ENCODE data around the gene DMD. TPM values are rescaled to one million over a fixed set of nuclear protein-coding genes. Genes with fewer than 3 reads are reported as not detected.

The DMD gene
- polyA plus RNA-seq, 3 donors, result 0.23 TPM; not detected in 2

GRCh38 chrX:31297881-31298280 is 1913.5 kb downstream of the DMD start:
- intact Hi-C loops (cut with micrococcal nuclease), result no loop called here
- Histone ChIP-seq H3K27ac (ENCODE audit: low read depth in 1 of 2, low read length in 2 of 2) (no peak overlapping the region), H2AFZ (ENCODE audit: insufficient read depth, low read depth, low read length, poor library complexity, severe bottlenecking) (no peak overlapping the region), H3K4me2 (replicated peaks; ENCODE audit: extremely low read depth, low read length, poor library complexity, severe bottlenecking) (no peak overlapping the region), H3K9me3 (replicated peaks in 1 of 2; ENCODE audit: control insufficient read depth in 1 of 2, insufficient read depth in 1 of 2, low read length in 2 of 2) (no peaks in the 10 kb centered on the region), H3K79me2 (ENCODE audit: insufficient read depth, low read length) (no peaks in the 10 kb centered on the region), H3K27me3 (ENCODE audit: control insufficient read depth in 2 of 2, insufficient read depth in 2 of 2, low read length in 2 of 2) (no peaks in the 10 kb centered on the region), H3K9ac (ENCODE audit: insufficient read depth, low read length, poor library complexity, severe bottlenecking) (no peak overlapping the region), H4K20me1 (ENCODE audit: insufficient read depth, low read length) (no peaks in the 10 kb centered on the region), H3K4me1 (ENCODE audit: control insufficient read depth in 1 of 2, insufficient read depth in 2 of 2, low read length in 2 of 2) (no peaks in the 10 kb centered on the region), H3K36me3 (replicated peaks in 1 of 2; ENCODE audit: control insufficient read depth in 1 of 2, insufficient read depth in 2 of 2, low read length in 2 of 2) (no peaks in the 10 kb centered on the region), H3K4me3 (replicated peaks in 1 of 3; ENCODE audit: low read depth in 2 of 3, low read length in 3 of 3) (no peak overlapping the region)
- no peak for DNase-seq
- no peak overlapping the region for H3K4me3 Mint-ChIP-seq
- H3K36me3 Mint-ChIP-seq, result no peaks in the 10 kb centered on the region
- H3K4me1 Mint-ChIP-seq, result no peaks in the 10 kb centered on the region
- peaks cover 0 to 5% (median 4%) of the 10 kb centered on the region in 7 donors for H3K9me3 Mint-ChIP-seq
- H3K27me3 Mint-ChIP-seq (ENCODE audit: low read depth in 3 of 3), result peaks cover 3 to 10% (median 4%) of the 10 kb centered on the region in 3 donors
- H3K27ac Mint-ChIP-seq, result no peak overlapping the region
- TF ChIP-seq, protein P1, sequence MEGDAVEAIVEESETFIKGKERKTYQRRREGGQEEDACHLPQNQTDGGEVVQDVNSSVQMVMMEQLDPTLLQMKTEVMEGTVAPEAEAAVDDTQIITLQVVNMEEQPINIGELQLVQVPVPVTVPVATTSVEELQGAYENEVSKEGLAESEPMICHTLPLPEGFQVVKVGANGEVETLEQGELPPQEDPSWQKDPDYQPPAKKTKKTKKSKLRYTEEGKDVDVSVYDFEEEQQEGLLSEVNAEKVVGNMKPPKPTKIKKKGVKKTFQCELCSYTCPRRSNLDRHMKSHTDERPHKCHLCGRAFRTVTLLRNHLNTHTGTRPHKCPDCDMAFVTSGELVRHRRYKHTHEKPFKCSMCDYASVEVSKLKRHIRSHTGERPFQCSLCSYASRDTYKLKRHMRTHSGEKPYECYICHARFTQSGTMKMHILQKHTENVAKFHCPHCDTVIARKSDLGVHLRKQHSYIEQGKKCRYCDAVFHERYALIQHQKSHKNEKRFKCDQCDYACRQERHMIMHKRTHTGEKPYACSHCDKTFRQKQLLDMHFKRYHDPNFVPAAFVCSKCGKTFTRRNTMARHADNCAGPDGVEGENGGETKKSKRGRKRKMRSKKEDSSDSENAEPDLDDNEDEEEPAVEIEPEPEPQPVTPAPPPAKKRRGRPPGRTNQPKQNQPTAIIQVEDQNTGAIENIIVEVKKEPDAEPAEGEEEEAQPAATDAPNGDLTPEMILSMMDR (IDR thresholded peaks at IDR 0.05), result no peak

DNA sequence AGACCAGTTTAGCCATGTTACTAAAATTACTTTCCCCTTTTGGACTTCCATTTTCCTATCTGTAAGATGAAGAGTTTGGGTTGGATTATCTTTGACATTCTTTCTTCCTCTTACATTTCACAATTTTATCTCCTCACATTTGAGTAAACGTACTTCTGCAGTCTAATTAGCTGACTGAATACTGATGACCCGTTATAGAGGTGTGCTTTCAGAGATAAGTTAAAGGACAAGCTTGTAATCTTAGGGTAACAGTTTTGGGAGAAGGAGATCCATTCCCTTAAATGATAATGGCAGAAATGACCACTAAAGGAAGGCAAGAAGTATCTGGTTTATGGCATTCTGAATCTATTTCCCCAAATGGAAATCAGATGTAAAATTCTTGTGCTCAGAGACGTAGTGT is 1916.9 kb downstream of the DMD start:
- Histone ChIP-seq H3K27ac (ENCODE audit: low read depth in 1 of 2, low read length in 2 of 2) (no peak overlapping the region), H3K4me3 (replicated peaks in 1 of 3; ENCODE audit: low read depth in 2 of 3, low read length in 3 of 3) (no peak overlapping the region), H3K9me3 (replicated peaks in 1 of 2; ENCODE audit: control insufficient read depth in 1 of 2, insufficient read depth in 1 of 2, low read length in 2 of 2) (no peaks in the 10 kb centered on the region), H4K20me1 (ENCODE audit: insufficient read depth, low read length) (no peaks in the 10 kb centered on the region), H3K4me2 (replicated peaks; ENCODE audit: extremely low read depth, low read length, poor library complexity, severe bottlenecking) (no peak overlapping the region), H3K9ac (ENCODE audit: insufficient read depth, low read length, poor library complexity, severe bottlenecking) (no peak overlapping the region), H3K4me1 (ENCODE audit: control insufficient read depth in 1 of 2, insufficient read depth in 2 of 2, low read length in 2 of 2) (no peaks in the 10 kb centered on the region), H3K79me2 (ENCODE audit: insufficient read depth, low read length) (no peaks in the 10 kb centered on the region), H3K36me3 (replicated peaks in 1 of 2; ENCODE audit: control insufficient read depth in 1 of 2, insufficient read depth in 2 of 2, low read length in 2 of 2) (no peaks in the 10 kb centered on the region), H3K27me3 (ENCODE audit: control insufficient read depth in 2 of 2, insufficient read depth in 2 of 2, low read length in 2 of 2) (no peaks in the 10 kb centered on the region), H2AFZ (ENCODE audit: insufficient read depth, low read depth, low read length, poor library complexity, severe bottlenecking) (no peak overlapping the region)
- Mint-ChIP-seq H3K4me3 (no peak overlapping the region), H3K27ac (no peak overlapping the region), H3K27me3 (ENCODE audit: low read depth in 3 of 3) (peaks cover 1 to 3% (median 1%) of the 10 kb centered on the region in 3 donors), H3K4me1 (no peaks in the 10 kb centered on the region), H3K9me3 (peaks cover 0 to 4% (median 0%) of the 10 kb centered on the region in 7 donors), H3K36me3 (no peaks in the 10 kb centered on the region)
- TF ChIP-seq, protein P1 (IDR thresholded peaks at IDR 0.05), result no peak
- 100% methylated on average over 1 of the region's 3 CpGs for whole genome bisulfite sequencing (ENCODE audit: insufficient coverage)
- no peak for DNase-seq
- intact Hi-C loops (cut with micrococcal nuclease), result no loop called here

Data from CD14-positive monocyte (primary cell).